CD4-positive, alpha-beta T cell treated with Interferon alpha-2 for 1 hour (primary cell): ENCODE measurements around the gene NEUROD2.
"Not testable (repeated sequence)": the region's sequence is repeated elsewhere in the genome, so short reads cannot be mapped to it uniquely, and the experiment has no call there.

ENCODE experiments used
- DNase-seq, 2 donors: peaks; one replicate each; pipeline ENCODE4 v3.0.0-alpha.2; 2020 to 2022

Gene NEUROD2

DNA sequence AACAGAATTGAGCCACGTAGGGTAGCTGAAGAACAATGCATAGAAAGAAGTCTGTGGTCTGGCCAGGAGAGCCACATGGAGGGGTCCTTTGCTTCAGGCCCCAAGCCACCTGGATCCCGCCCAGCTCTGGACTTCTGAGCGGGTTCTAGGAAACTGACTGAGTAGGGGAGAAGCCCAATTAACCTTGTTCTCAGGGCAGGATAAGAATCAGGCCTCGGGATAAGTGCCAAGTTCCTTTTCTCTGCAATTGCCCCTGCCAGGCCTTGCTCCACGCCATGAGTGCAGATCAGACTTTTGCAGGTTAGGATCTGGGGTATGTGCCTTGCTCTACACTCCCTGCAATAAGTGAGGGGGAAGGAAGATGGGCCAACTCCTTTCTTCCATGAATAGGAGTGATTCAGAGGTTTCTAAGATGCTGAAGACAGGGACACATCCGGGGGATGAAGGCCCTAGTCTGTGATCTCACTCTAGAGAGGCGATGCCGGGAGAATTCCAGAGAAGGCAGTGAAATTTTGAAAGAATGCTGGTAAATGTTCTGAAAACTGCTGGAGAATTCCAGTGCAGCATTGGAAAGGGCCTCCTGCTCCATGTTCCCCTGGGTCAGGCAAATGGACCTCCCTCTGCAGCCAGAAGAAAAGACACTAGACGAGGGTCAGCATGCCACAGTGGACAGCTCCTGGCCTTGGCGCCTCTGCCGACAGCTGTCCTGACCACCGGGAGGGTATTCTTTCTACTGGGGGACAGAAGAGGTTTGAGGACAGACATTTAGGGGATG lies 5.8 kb downstream of the NEUROD2 start:
- no peak for DNase-seq

GRCh38 chr17:39600997-39601597 lies 6.6 kb downstream of the NEUROD2 start:
- no peak for DNase-seq

- DNase-seq, result no peak
Observed at GRCh38 chr17:39600288-39600996, 7.3 kb downstream of the NEUROD2 start.

DNA sequence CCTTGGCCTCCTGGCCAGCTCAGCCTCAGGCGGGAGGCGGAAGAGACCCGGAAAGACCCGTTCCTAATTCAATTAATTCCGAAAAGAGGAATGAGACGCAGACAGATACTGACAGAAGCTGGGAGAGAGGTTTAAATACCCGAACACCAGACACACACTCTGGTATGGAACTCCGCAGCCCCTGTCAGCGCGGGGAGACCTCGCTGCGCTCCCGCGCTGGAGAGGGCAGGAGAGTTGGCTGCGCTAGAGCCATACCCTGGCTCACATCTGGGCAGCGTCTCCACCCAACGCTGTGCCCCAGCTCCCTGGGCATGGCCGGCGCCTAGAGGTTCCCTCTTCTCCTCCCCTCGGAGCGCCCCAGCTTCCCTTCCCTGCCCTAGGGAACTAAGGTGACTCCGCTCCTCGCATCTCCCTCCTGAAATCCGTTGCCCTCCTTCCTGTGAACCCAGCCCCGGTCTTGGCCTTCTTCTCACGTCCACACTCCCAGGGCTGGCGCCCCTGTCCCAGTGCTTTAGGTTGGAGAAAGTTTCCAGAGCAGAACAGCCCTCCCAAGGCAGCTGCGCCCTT lies 8.0 kb downstream of the NEUROD2 start:
- no peak for DNase-seq

DNA sequence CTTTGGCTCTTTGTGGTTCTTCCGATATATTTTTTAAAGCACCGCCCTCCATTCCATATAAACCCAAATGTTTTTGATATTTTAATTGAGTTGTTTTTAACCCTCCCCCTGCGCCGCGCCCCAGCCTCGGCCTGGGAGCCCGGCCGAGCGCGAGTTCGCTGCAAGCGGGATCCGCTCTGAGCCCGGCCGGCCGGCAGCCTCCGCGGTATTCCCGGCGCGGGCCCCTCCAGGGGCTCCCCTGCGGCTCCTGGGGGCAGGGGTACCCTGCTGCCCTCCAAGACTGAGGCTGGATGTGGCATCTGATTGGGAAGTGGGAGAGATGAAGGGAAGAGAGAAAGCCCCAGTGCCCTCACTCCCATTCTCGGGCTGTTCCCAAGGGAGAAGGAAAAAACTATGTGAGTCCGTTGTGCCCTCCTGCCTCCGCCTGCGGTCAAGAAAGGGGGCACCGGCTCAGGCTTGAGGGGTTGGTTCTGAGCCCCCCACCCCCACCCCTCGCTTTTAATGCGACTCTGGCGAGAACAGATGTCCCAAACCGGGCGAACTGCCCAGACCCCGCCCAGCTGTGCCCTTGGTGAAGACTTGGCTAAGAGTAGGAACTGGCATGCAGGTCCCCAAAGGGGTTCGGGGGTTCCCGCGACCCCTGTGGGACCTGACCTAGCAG lies 8.6 kb downstream of the NEUROD2 start:
- no peak for DNase-seq

- DNase-seq, result no peak
Observed at GRCh38 chr17:39598630-39599003, 9.1 kb downstream of the NEUROD2 start.

GRCh38 chr17:39598047-39598481 lies 9.7 kb downstream of the NEUROD2 start:
- DNase-seq, result no peak

GRCh38 chr17:39597372-39598046 lies 10.2 kb downstream of the NEUROD2 start:
- no peak for DNase-seq

GRCh38 chr17:39596543-39597267 lies 11.0 kb downstream of the NEUROD2 start:
- DNase-seq, result no peak

DNA sequence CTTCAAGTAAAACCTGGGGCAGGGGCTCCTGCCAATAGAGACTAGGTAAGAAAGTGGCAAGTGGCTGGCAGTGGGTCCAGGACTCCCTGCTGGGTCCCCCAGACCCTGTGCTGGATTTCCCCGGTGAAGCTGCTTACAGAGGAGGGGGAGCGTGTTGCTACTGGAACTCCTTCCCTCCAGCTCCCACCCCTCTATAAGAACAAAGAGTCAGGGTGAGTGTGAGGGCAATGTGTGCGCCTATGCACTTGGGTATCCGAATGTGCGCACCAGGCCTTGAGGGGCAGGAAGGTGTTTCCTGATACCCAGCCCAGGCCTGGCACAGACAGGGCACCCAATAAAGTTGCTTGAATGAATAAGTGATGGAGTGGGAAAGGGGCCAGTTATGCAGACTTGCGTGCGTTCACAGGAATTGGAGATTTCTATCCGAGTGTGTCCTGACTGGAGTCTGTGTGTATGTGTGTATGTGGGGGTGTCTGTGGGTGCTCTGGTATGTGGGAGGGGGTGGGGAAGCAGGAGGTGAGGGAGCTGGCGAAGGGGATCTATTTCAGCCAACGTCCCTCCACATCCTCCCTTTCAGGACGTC lies 11.7 kb downstream of the NEUROD2 start:
- DNase-seq, result no peak

DNA sequence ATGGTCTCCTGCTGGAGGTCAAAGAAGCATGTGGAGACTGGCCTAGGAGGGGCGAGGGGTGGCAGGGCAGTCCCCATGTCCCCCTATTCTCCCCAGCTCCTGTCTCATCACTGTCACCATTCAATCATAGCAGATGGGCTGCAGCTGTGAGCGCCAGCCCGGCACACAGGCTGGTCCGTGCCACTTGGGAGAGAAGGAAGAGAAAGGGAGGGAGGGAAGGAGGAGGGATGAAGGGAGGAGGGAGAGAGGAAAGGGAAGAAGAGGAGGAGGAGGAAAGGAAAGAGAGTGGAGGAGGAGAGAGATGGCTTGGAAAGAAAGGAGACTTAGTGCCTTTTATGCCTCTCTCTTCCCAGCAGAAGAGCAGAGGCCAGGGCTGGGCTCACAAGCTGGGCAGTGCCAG lies 12.4 kb downstream of the NEUROD2 start:
- no peak for DNase-seq

- no peak for DNase-seq
Observed at GRCh38 chr17:39593371-39593770, 14.3 kb downstream of the NEUROD2 start.

DNA sequence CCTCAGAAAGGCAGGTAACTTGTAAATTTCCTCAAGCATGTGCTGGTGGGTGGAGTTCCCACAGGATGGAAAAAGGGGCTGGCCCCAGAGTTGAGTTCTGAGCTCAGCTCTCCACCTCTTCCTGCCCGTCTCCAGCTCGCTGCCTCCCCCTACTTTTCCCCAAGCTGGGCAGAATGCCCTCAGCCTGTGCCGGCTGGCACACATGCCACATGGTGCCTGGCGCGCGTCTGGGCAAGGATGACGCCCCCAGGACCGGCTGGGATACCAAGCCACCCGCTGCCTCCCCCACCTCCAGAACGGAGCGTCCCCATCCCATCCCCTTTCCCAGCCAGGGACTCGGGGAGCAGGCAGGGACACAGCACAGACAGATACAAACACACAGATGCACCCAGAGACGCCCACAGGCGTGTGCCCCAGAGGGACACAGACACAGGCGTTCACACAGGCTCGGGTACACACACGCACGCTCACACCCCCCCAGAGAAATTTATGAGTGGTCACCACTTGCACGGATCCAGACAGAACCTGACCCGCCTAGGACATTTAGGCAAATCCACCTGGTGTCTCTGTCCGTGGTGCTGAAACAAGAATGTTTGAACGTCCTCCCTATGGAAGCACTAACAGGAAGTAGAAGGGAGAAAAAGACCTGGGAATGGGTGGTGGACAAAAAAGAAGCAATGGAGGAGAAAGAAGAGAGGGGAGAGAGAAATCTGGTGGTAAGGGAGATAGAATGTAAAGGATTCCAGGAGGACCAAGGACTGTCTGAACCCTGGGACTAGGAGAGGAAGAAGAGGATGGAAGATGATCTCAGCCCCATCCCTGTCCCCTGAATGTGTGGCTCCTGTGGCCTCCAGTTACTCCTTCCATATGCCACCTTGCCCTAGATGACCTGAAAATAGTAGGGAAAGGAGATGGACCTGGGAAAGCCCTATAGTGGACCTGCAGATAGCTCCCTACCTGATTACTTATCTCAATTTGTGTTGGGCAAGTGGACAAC lies 15.5 kb downstream of the NEUROD2 start:
- peak in 1 of 2 donors; percentile 42 for DNase-seq

GRCh38 chr17:39590180-39590579 lies 17.5 kb downstream of the NEUROD2 start:
- not testable (repeated sequence) for DNase-seq

DNA sequence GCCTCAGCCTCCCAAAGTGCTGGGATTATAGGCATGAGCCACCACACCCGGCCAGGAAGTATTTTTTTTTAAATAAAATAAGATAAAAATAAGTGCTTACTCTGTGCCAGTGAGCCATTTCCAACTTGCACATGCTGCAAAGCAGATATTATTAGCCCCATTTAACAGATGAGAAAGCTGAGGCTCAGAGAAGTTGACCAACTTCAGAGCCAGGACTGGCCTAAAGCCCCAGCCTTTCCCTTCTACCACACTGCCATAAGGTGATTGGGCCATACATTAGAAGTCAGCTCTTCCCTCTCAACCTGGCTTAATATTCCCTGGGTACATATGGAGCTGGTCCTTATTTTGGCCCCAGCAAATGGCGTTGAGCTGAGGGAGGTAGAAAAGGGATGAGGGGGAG lies 25.1 kb downstream of the NEUROD2 start:
- DNase-seq, result no peak

- DNase-seq, result no peak
Observed at GRCh38 chr17:39581759-39582085, 26.0 kb downstream of the NEUROD2 start.

GRCh38 chr17:39581071-39581758 lies 26.5 kb downstream of the NEUROD2 start:
- DNase-seq, result no peak

- DNase-seq, result no peak
Observed at GRCh38 chr17:39580082-39580468, 27.6 kb downstream of the NEUROD2 start.

- DNase-seq, result no peak
Observed at GRCh38 chr17:39579318-39580081, 28.2 kb downstream of the NEUROD2 start.
